GM12872 (cell line): ENCODE measurements around the gene ZACN.

Source experiments
- TF ChIP-seq, protein P1 (sequence below): IDR thresholded peaks from 3 replicates; pipeline ENCODE4 v1.5.1; 2011; ENCODE audit warnings: low read depth, mild to moderate bottlenecking, low read length, moderate library complexity; ENCODE audit not compliant: insufficient read depth

ZACN gene

DNA sequence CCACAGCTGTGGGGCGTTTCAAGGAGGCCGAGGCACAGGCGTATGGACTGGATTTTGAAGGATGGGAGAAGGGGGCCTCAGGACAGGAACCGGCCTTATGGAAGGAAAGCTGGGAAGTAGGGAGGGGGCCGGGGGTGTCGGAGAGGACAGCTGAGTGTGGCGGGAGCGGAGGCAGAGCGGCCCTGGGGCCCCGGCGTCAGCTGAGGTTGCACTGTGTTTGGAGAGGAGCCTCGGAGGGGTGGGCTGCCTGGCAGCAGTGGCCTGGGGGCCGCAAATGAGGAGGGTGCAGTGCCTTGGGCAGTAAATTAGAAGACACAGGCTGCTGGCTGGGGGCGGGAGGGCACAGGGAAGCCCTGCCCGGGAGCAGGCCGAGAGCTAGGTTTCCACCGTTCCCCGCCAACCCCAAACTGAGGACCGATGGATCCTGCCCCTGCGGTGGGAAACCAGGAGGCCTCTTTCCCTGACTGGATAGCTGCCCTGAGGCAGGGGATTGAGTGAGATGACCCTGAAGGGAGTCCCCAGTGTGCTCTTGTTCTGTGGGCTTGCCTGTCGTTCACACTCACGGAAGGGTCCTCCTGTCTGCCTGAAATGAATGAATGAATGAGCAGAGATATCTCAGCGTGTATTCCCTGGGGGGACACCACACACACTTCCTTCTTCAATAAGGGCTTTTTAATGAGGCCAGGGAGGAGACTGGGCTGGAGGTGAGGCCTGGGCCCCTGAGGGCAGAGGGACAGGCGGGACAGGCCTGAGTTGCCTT, 43.6 kb downstream of the ZACN start:
- TF ChIP-seq, protein P1, sequence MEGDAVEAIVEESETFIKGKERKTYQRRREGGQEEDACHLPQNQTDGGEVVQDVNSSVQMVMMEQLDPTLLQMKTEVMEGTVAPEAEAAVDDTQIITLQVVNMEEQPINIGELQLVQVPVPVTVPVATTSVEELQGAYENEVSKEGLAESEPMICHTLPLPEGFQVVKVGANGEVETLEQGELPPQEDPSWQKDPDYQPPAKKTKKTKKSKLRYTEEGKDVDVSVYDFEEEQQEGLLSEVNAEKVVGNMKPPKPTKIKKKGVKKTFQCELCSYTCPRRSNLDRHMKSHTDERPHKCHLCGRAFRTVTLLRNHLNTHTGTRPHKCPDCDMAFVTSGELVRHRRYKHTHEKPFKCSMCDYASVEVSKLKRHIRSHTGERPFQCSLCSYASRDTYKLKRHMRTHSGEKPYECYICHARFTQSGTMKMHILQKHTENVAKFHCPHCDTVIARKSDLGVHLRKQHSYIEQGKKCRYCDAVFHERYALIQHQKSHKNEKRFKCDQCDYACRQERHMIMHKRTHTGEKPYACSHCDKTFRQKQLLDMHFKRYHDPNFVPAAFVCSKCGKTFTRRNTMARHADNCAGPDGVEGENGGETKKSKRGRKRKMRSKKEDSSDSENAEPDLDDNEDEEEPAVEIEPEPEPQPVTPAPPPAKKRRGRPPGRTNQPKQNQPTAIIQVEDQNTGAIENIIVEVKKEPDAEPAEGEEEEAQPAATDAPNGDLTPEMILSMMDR, result no peak

DNA sequence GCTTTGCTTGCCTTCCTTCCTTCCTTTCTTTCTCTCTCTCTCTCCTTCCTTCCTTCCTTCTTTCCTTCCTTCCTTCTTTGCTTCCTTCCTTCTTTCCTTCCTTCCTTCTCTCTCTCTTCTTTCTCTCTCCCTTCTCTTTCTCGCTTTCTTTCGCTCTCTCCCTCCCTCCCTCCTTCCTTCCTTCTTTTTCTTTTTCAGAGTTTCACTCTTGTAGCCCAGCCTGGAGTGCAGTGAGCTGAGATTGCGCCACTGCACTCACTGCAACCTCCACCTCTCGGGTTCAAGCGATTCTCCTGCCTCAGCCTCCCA, 44.2 kb downstream of the ZACN start:
- TF ChIP-seq, protein P1, result no peak

DNA sequence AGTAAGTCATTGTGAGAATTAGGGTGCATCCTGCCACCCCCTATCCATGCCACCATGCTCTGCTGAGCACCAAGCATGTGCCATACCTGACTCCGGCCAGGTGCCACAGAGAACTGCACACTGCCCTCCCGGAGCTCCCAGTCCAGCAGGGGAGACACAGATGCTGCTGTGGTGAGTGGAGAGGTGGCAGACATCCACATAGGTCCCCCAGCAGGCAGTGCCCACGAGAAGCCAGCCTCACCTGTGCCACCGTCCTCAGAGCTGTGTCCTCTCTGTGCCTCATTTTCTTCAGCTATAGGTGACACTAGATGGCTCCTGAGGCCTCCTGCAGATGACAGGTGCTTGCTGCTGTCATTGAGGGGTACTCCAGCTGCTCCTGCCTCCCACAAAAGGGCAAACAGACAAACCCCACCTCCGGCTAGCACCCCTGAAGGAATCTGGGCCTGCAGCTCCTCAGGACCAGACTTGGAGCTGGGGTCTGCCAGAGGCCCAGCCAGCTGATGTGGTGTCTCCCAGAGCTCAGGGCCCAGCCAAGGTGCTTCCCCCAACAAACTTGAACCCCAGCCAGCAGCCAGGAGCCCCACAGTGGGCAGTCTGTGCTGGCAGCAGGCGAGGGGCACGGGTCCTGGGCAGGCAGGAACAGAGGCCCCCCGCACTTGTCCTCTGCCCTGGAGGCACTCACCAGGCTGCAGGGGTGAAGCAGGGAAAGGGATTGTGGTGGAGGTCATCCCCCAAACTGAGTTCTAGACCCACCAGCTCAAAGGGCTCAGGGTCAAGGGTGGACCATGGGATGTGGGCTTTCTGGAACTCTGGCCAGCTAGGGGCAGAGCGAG, 45.0 kb downstream of the ZACN start:
- TF ChIP-seq, protein P1, result peak; percentile 33; the same call in 1 of the 3 replicates

DNA sequence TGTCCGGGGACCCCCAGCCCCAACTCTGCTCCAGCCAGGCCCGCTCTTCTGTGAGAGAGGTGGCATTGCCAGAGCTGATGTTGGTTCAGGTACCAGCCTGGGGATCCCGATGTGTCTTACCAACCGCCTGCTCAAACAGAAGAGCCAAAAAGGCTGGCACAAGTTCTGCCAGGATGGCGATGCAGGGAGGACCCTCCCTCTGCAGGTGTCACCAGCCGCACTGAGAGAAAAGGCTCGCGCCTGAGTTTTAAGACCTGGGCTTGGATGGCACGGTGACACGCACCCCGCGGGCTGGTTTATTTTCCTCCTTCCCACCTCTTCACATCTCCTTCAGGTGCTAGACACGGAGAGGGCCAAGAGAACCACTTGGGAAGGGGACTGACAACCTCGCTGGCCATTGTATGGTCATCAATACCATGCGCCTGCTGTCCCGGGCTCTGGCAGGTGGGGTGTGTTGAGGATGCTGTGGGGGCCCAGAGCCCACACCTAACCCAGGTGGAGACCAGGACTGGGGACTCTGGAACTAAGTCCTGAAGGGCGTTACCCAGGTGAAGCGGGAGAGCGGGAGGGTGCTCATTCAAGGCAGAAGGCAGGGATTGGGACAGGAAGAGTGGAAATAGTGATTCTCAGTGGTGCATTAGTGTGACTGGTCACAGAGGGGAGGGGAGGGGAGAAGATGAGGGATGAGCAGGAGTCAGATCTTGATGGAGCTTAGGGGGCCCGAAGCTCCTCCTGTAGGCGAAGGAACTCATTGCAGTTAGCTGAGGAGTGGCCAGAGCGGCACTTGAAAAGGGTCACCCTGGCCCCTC, 45.8 kb downstream of the ZACN start:
- TF ChIP-seq, protein P1, result peak; percentile 65

DNA sequence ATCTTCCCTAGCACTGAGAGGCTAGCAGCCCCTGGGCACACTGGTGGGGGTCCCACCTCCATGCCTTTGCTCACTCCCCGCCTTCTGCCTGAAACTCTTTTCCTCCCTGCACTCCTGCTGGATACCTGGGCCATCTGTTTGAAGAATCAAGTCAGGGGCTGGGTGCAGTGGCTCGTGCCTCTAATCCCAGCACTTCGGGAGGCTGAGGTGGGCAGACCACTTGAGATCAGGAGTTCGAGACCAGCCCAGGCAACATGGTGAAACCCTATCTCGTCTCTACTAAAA, 46.4 kb downstream of the ZACN start:
- TF ChIP-seq, protein P1, result no peak

DNA sequence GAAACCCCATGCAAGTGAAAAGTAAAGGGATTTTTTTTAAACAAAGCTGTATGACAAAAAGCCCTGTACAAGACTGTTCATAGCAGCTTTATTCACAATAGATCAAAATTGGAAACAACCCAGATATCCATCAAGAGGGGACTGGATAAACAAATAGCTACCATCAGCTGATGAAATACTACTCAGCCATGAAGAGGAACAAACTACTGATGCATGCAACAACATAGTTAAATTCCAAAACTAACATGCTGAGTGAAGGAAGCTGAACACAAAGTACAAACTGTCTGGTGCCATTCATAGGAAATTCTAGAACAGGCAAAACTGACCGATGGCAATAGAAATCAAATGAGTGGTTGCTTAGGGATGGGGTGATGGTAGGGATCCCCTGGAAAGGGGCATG, 46.9 kb downstream of the ZACN start:
- TF ChIP-seq, protein P1, result no peak

DNA sequence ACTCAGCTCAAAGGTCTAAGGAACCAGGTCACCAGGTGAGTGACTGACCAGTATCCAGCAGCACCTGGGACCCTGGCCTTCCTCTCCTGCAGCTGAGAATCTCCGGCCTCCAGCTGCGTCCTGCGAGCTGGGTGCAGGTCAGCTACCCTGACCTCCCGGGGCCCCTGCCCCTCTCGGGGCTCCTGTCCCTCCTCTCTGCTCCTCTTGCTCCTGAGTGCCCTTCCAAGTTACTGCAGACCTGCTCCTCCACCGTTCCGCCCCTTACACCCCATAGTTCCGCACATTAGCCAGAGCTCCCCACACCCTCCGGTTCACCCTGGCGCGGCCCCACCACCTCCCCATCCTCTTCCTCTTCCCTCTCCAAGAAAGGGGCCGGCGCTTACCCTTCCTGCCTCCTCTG, 51.5 kb downstream of the ZACN start:
- TF ChIP-seq, protein P1, result no peak
